GM12878 (cell line): Measurements from ENCODE around the gene XAGE1B. TPM values are rescaled to one million over a fixed set of nuclear protein-coding genes. Genes with fewer than 3 reads are reported as not detected.

Source experiments
- polyA plus RNA-seq, 11 experiments: library from polyadenylated mRNA; depleted of rRNA in 4 of 11; unstranded in 6 of 11; stranded (reverse) in 5 of 11; fragments of >200 nt; fragmentation: Nextera tagmentation in 4 of 11; fragmentation: Illumina TruSeq in 1 of 11; extraction: Ambion mirVana in 4 of 11; extraction: Trizol in 1 of 11; gene quantifications; 1 replicate in 1 of 11; 2 replicates in 10 of 11; pipeline versions ENCODE4 v1.2.1 to v1.2.3, GENCODE V29; 2011 to 2016; ENCODE audit warnings: inconsistent platforms in 2 of 11, missing spikeins in 2 of 11, low read depth in 1 of 11
- small RNA-seq: library from RNA; depleted of rRNA; stranded (forward); fragments of <200 nt; gene quantifications from one replicate; pipeline ENCODE3, GENCODE V24; 2014
- total RNA-seq, 4 experiments: library from RNA; depleted of rRNA in 3 of 4; stranded (reverse); fragments of >200 nt in 3 of 4; fragmentation: Illumina TruSeq in 1 of 4; extraction: Trizol in 1 of 4; gene quantifications; 2 replicates each; pipeline versions ENCODE4 v1.2.1 to v1.2.3, GENCODE V29; 2013 to 2021

The XAGE1B gene
- total and polyA plus RNA-seq, 10 of the 15 experiments (the other 5 are each of a cell fraction or from before 2014, with no cell fraction given): not detected

Small RNA genes within 50 kb of the gene (small RNA-seq; reads per million reads assigned to genes)
- not detected for gene BX510359.8
- not detected for gene RBM22P7

Other genes starting within 250 kb of the XAGE1B start
- not detected in 2 replicates for gene XAGE2, start 148.0 kb downstream of the XAGE1B start, total RNA-seq (2014; rRNA removed)
- not detected in 2 replicates for gene XAGE2, start 148.0 kb downstream of the XAGE1B start, total RNA-seq (2014; rRNA removed; fragmentation: Illumina TruSeq; extraction: Trizol)
- gene XAGE2, start 148.0 kb downstream of the XAGE1B start, total RNA-seq (2021): not detected in 2 replicates
- gene XAGE2, start 148.0 kb downstream of the XAGE1B start, polyA plus RNA-seq (2011; rRNA removed): not detected in 2 replicates
- not detected in 2 replicates for gene XAGE2, start 148.0 kb downstream of the XAGE1B start, polyA plus RNA-seq (2014; fragmentation: Illumina TruSeq; extraction: Trizol)
- gene XAGE2, start 148.0 kb downstream of the XAGE1B start, polyA plus RNA-seq (2014; fragmentation: Nextera tagmentation; extraction: Ambion mirVana): not detected
- gene XAGE2, start 148.0 kb downstream of the XAGE1B start, polyA plus RNA-seq (2014; rRNA removed): not detected in 2 replicates
- gene XAGE2, start 148.0 kb downstream of the XAGE1B start, polyA plus RNA-seq (2016; fragmentation: Nextera tagmentation; extraction: Ambion mirVana): not detected
- gene XAGE1A, start 21.3 kb downstream of the XAGE1B start, total RNA-seq (2014; rRNA removed): not detected in 2 replicates
- not detected in 2 replicates for gene XAGE1A, start 21.3 kb downstream of the XAGE1B start, total RNA-seq (2014; rRNA removed; fragmentation: Illumina TruSeq; extraction: Trizol)
- not detected in 2 replicates for gene XAGE1A, start 21.3 kb downstream of the XAGE1B start, total RNA-seq (2021)
- not detected in 2 replicates for gene XAGE1A, start 21.3 kb downstream of the XAGE1B start, polyA plus RNA-seq (2011; rRNA removed)
- gene XAGE1A, start 21.3 kb downstream of the XAGE1B start, polyA plus RNA-seq (2014; fragmentation: Illumina TruSeq; extraction: Trizol): not detected in 2 replicates
- not detected for gene XAGE1A, start 21.3 kb downstream of the XAGE1B start, polyA plus RNA-seq (2014; fragmentation: Nextera tagmentation; extraction: Ambion mirVana)
- not detected in 2 replicates for gene XAGE1A, start 21.3 kb downstream of the XAGE1B start, polyA plus RNA-seq (2014; rRNA removed)
- gene XAGE1A, start 21.3 kb downstream of the XAGE1B start, polyA plus RNA-seq (2016; fragmentation: Nextera tagmentation; extraction: Ambion mirVana): not detected
- not detected in 2 replicates for gene SSX7, start 137.8 kb upstream of the XAGE1B start, total RNA-seq (2014; rRNA removed)
- gene SSX7, start 137.8 kb upstream of the XAGE1B start, total RNA-seq (2014; rRNA removed; fragmentation: Illumina TruSeq; extraction: Trizol): not detected in 2 replicates
- gene SSX7, start 137.8 kb upstream of the XAGE1B start, total RNA-seq (2021): not detected in 2 replicates
- gene SSX7, start 137.8 kb upstream of the XAGE1B start, polyA plus RNA-seq (2011; rRNA removed): not detected in 2 replicates
- not detected in 2 replicates for gene SSX7, start 137.8 kb upstream of the XAGE1B start, polyA plus RNA-seq (2014; fragmentation: Illumina TruSeq; extraction: Trizol)
- not detected for gene SSX7, start 137.8 kb upstream of the XAGE1B start, polyA plus RNA-seq (2014; fragmentation: Nextera tagmentation; extraction: Ambion mirVana)
- gene SSX7, start 137.8 kb upstream of the XAGE1B start, polyA plus RNA-seq (2014; rRNA removed): not detected in 2 replicates
- gene SSX7, start 137.8 kb upstream of the XAGE1B start, polyA plus RNA-seq (2016; fragmentation: Nextera tagmentation; extraction: Ambion mirVana): not detected
- not detected in 2 replicates for gene SSX2, start 190.1 kb upstream of the XAGE1B start, total RNA-seq (2014; rRNA removed)
- not detected in 2 replicates for gene SSX2, start 190.1 kb upstream of the XAGE1B start, total RNA-seq (2014; rRNA removed; fragmentation: Illumina TruSeq; extraction: Trizol)
- not detected in 2 replicates for gene SSX2, start 190.1 kb upstream of the XAGE1B start, total RNA-seq (2021)
- gene SSX2, start 190.1 kb upstream of the XAGE1B start, polyA plus RNA-seq (2011; rRNA removed): not detected in 2 replicates
- not detected in 2 replicates for gene SSX2, start 190.1 kb upstream of the XAGE1B start, polyA plus RNA-seq (2014; fragmentation: Illumina TruSeq; extraction: Trizol)
- not detected for gene SSX2, start 190.1 kb upstream of the XAGE1B start, polyA plus RNA-seq (2014; fragmentation: Nextera tagmentation; extraction: Ambion mirVana)
- gene SSX2, start 190.1 kb upstream of the XAGE1B start, polyA plus RNA-seq (2014; rRNA removed): not detected in 2 replicates
- not detected for gene SSX2, start 190.1 kb upstream of the XAGE1B start, polyA plus RNA-seq (2016; fragmentation: Nextera tagmentation; extraction: Ambion mirVana)
- gene SSX2B, start 234.2 kb upstream of the XAGE1B start, total RNA-seq (2014; rRNA removed): not detected in 2 replicates
- not detected in 2 replicates for gene SSX2B, start 234.2 kb upstream of the XAGE1B start, total RNA-seq (2014; rRNA removed; fragmentation: Illumina TruSeq; extraction: Trizol)
- gene SSX2B, start 234.2 kb upstream of the XAGE1B start, total RNA-seq (2021): not detected in 2 replicates
- 0.19 TPM in 1 of 2 replicates, not detected in the other for gene SSX2B, start 234.2 kb upstream of the XAGE1B start, polyA plus RNA-seq (2011; rRNA removed)
- gene SSX2B, start 234.2 kb upstream of the XAGE1B start, polyA plus RNA-seq (2014; fragmentation: Illumina TruSeq; extraction: Trizol): not detected in 2 replicates
- not detected for gene SSX2B, start 234.2 kb upstream of the XAGE1B start, polyA plus RNA-seq (2014; fragmentation: Nextera tagmentation; extraction: Ambion mirVana)
- gene SSX2B, start 234.2 kb upstream of the XAGE1B start, polyA plus RNA-seq (2014; rRNA removed): not detected in 2 replicates
- gene SSX2B, start 234.2 kb upstream of the XAGE1B start, polyA plus RNA-seq (2016; fragmentation: Nextera tagmentation; extraction: Ambion mirVana): not detected